ENCODE measurements around the gene HOXD9. TPM values are rescaled to one million over a fixed set of nuclear protein-coding genes. Genes with fewer than 3 reads are reported as not detected.
A peak's percentile ranks its signal among the peaks of the same experiment; 100 is the strongest.

Gene HOXD9
- total RNA-seq, 1 experiment from 2014 or later = 1.8 TPM

DNA sequence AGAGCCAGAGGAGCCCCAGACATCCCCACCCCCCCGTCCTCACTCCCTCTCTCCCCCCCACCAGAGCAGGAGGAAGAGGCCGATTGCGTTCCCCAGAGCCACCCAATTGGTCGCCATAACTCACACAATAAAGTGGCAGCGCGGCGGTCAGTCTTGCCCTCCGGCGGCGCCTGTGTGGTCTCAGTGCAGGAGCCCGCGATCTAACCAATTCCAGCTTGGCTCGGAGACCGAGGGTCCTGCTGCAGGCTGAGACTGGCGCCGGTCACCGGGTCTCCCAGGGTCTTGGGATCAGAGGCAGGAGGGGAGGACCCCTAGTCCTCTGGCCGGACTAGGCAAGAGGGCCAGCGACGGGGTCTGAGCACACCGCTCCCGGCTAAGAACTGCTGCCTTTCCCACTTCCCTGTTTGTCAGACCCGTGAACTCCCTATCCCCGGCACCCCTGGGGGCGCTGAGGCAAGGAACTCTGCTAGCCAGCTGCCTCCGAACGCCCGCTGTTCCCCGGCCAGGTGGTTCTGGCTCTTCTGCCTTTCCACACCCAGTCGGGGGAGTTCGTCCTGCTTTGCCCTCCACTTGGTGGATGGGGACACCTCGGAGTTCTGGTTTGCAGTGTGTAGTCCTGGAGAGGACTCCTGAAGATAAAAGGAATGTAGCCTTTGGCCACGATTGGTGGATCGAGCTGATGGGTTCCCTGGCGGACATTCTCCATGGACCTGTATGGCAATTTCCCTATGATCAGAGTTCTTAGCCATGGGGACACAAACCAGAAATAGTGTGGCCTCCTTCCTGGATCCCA, 24.0 kb upstream of the HOXD9 start:
- H3K4me1 ChIP-seq (replicated peaks) = peaks cover 23% of the 10 kb centered on the region
- peaks cover 41% of the 10 kb centered on the region for H3K27me3 ChIP-seq (replicated peaks)
- H3K27ac ChIP-seq = no peak overlapping the region
- DNase-seq (ENCODE audit: low read depth in 1 of 2, low spot score in 2 of 2) = peak; percentile 46 to 64
- peak overlapping the region; percentile 46 for H3K4me3 ChIP-seq
- H3K9me3 ChIP-seq (replicated peaks) = no peaks in the 10 kb centered on the region; the same call in 1 of the 2 replicates
- H3K36me3 ChIP-seq = no peaks in the 10 kb centered on the region

DNA sequence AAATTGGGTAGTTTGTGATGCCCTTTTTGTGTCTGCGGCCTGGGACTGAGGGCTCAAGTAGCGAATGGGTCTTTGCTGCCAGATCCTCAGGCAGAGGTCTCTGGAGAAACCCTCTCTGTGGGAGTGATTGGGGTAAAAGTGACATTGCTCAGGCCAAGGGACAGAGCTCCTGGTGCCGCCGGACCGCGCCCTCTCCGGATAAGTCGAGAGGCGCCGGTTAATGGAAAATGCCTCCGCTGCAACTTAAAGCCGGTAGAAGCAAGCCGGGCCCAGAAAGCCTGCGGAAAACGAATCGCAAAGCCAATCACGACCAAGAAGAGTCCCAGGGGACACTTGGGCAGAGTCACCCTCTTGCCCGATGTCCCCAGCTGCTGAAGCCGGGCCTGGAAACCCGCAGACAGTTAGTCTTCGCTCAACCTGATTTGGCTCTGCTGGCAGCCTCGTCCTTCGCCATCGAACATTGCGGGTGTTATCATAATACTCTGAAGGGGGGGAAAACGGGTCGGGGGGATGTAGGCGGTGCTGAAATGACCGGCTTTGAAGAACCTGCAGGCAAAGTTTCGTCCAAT, 23.3 kb upstream of the HOXD9 start:
- Histone ChIP-seq H3K27ac (no peak overlapping the region), H3K9me3 (replicated peaks) (no peaks in the 10 kb centered on the region; the same call in 1 of the 2 replicates), H3K36me3 (no peaks in the 10 kb centered on the region), H3K4me1 (replicated peaks) (peaks cover 22% of the 10 kb centered on the region), H3K4me3 (no peak overlapping the region), H3K27me3 (replicated peaks) (peaks cover 36% of the 10 kb centered on the region)
- DNase-seq (ENCODE audit: low read depth in 1 of 2, low spot score in 2 of 2) = no peak

DNA sequence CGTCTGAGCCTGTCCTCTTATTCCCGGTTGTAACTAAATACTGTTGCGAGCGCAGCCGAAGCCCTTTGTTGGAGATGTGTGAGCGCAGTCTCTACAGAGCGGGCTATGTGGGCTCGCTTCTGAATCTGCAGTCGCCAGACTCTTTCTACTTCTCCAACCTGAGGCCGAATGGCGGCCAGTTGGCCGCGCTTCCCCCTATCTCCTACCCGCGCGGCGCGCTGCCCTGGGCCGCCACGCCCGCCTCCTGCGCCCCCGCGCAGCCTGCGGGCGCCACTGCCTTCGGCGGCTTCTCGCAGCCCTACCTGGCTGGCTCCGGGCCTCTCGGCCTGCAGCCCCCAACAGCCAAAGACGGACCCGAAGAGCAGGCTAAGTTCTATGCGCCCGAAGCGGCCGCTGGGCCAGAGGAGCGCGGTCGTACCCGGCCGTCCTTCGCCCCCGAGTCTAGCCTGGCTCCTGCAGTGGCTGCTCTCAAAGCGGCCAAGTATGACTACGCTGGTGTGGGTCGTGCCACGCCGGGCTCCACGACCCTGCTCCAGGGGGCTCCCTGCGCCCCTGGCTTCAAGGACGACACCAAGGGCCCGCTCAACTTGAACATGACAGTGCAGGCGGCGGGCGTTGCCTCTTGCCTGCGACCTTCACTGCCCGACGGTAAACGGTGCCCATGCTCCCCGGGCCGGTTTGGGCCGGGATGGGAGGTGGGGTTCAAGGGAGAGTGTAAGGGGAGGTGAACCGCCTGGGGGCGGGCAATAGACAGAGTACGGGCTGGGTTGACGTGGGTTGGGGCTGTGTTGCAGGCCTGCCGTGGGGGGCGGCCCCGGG, 22.6 kb upstream of the HOXD9 start, which contains the start of gene HOXD12:
HOXD12 (plus strand) TSS at position 68 of the 819 bp plus-strand sequence; CDS start at position 75, 7 bp downstream.
- H3K36me3 ChIP-seq = no peaks in the 10 kb centered on the region
- H3K27me3 ChIP-seq (replicated peaks) = peaks cover 33% of the 10 kb centered on the region

DNA sequence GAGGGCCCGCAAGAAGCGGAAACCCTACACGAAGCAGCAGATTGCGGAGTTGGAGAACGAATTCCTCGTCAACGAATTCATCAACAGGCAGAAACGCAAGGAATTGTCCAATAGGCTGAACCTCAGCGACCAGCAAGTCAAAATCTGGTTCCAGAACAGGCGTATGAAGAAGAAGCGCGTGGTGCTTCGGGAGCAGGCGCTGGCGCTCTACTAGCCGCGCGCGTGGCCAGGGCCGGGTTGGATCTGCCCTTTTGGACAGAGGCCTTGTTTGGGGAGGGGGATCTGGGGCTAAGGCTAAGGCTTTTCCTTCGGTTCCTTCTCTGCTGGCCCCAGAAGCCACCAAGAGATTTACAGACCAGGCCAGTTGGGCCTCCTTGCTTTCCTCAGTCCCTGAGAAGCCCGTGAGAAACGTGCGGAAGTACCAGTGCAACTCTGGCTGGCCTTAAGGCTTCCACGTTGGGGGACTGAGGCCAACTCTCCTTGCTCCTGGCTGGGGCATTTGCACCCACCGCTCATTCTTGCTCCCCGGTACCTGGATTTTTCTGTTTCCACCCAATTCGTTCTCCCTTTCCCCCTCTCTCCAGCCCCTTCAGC, 21.9 kb upstream of the HOXD9 start:
- Histone ChIP-seq H3K27ac (no peak overlapping the region), H3K4me1 (replicated peaks) (peaks cover 22% of the 10 kb centered on the region), H3K27me3 (replicated peaks) (peaks cover 33% of the 10 kb centered on the region), H3K9me3 (replicated peaks) (no peaks in the 10 kb centered on the region; the same call in 1 of the 2 replicates), H3K36me3 (no peaks in the 10 kb centered on the region), H3K4me3 (no peak overlapping the region)
- no peak for DNase-seq (ENCODE audit: low read depth in 1 of 2, low spot score in 2 of 2)

More for the DNA sequence above, 22.6 kb upstream of the HOXD9 start, which contains the start of gene HOXD12:
- H3K4me1 ChIP-seq (replicated peaks) = peaks cover 22% of the 10 kb centered on the region
- H3K4me3 ChIP-seq = no peak within 1 kb of the TSS; the same call in 1 of the 2 replicates
- DNase-seq (ENCODE audit: low read depth in 1 of 2, low spot score in 2 of 2) = no peak
- no peaks in the 10 kb centered on the region; the same call in 1 of the 2 replicates for H3K9me3 ChIP-seq (replicated peaks)
- no peak within 1 kb of the TSS for H3K27ac ChIP-seq

DNA sequence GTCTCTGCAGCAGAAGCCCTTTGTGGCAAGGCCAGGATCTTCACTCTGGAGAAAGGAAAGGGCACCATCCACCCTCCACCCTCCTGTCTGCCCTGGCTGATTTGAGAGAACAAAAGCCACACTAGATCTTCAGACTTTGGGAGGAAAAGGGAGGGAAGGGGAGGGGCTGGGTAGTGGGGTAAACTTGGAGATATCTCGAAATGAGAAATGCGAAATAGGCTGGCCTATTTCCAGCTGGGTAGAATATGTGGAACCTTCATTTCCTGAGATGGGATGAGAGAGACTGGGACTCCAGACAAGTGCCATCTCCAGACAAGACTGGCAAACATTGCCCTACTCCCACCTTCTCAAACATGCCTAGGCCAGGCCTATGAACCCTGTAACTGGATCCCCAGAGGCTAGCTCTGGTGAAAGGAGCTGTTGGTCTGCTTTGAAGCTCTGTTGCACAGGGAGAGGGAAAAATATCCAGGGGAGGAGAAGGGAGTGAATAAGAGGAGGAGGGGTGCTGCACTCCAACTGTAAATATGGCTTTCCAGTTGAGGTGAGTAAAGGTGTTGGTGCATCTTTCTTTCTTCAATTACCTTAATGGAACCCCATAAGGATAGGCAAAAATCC, 21.2 kb upstream of the HOXD9 start:
- H3K27me3 ChIP-seq (replicated peaks) = peaks cover 33% of the 10 kb centered on the region
- DNase-seq (ENCODE audit: low read depth in 1 of 2, low spot score in 2 of 2) = no peak
- H3K9me3 ChIP-seq (replicated peaks) = no peaks in the 10 kb centered on the region; the same call in 1 of the 2 replicates
- no peak overlapping the region for H3K27ac ChIP-seq
- H3K4me1 ChIP-seq (replicated peaks) = peaks cover 22% of the 10 kb centered on the region
- H3K36me3 ChIP-seq = no peaks in the 10 kb centered on the region
- no peak overlapping the region for H3K4me3 ChIP-seq

DNA sequence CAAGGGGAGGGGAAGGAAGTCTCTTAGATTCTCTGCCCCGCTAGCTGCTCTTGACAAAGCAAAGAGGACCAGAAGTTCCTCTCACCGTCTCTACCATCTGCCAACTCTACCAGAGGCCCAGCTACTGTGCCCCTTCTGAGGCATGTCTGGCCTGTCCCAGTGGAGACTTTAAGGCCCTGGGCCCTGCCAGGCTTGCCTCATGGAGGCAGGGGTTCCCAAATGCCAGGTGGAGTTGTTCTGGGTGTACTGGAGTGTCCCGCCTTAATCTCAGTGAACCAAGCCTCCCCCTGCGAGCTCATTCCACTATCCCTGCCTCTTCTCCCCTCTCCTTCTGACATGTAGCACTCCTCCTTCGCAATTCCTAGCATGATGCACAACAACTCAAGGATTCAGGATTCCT, 20.7 kb upstream of the HOXD9 start:
- peaks cover 33% of the 10 kb centered on the region for H3K27me3 ChIP-seq (replicated peaks)
- H3K27ac ChIP-seq = no peak overlapping the region
- H3K9me3 ChIP-seq (replicated peaks) = no peaks in the 10 kb centered on the region; the same call in 1 of the 2 replicates
- H3K4me1 ChIP-seq (replicated peaks) = peaks cover 20% of the 10 kb centered on the region
- no peak overlapping the region for H3K4me3 ChIP-seq
- H3K36me3 ChIP-seq = no peaks in the 10 kb centered on the region
- no peak for DNase-seq (ENCODE audit: low read depth in 1 of 2, low spot score in 2 of 2)

DNA sequence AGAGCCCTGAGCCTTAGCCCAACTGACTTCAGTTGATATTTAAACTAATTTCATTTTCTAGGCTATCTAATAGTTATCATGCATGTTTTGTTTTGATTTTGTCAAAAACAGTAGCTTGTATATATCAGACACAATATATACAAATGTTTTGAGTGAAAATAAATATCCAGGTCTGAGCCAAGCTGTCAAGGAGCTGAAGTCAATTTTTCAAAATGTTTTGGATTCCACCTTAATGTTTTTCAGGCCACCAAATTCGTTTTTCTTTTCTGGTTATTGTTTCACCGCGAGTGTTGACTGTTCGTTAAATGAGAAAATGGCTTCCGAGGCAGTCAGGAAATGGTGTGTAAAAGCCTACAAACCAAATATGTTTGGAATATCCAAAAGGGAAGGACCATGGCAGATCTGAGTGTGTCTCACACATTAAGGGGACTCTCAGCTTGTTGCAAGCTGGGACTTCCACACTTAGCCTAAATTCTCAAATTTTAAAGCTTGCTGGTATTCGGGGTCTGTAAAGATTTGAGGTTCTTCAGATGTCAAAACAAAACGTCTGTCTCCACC, 20.1 kb upstream of the HOXD9 start:
- Histone ChIP-seq H3K9me3 (replicated peaks) (peaks cover 4% of the 10 kb centered on the region; the same call in 1 of the 2 replicates), H3K4me1 (replicated peaks) (peaks cover 20% of the 10 kb centered on the region), H3K27ac (no peak overlapping the region), H3K36me3 (no peaks in the 10 kb centered on the region), H3K4me3 (no peak overlapping the region), H3K27me3 (replicated peaks) (peaks cover 38% of the 10 kb centered on the region)
- no peak for DNase-seq (ENCODE audit: low read depth in 1 of 2, low spot score in 2 of 2)

DNA sequence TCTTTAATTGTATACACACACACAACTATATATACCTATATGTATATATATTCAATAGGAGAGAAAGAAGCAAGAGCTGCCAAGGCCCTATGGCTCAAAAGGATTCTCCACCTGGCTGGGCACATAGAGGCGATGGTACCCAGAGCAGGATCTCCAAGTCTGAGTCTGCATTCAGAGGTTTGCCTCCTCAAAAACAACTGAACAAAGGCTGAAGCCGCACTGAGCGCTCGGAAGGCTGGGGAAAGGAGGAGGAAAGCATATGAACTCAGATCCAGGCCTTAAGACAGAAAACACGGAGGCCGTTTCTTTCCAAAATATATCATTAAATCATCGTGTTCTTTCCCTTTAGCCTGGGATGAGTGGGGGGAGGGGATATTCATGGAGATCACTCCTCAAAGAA, 19.3 kb upstream of the HOXD9 start:
- Histone ChIP-seq H3K4me1 (replicated peaks) (peaks cover 16% of the 10 kb centered on the region), H3K4me3 (no peak overlapping the region), H3K36me3 (no peaks in the 10 kb centered on the region), H3K27me3 (replicated peaks) (peaks cover 41% of the 10 kb centered on the region), H3K9me3 (replicated peaks) (peaks cover 4% of the 10 kb centered on the region; the same call in 1 of the 2 replicates), H3K27ac (no peak overlapping the region)
- no peak for DNase-seq (ENCODE audit: low read depth in 1 of 2, low spot score in 2 of 2)

DNA sequence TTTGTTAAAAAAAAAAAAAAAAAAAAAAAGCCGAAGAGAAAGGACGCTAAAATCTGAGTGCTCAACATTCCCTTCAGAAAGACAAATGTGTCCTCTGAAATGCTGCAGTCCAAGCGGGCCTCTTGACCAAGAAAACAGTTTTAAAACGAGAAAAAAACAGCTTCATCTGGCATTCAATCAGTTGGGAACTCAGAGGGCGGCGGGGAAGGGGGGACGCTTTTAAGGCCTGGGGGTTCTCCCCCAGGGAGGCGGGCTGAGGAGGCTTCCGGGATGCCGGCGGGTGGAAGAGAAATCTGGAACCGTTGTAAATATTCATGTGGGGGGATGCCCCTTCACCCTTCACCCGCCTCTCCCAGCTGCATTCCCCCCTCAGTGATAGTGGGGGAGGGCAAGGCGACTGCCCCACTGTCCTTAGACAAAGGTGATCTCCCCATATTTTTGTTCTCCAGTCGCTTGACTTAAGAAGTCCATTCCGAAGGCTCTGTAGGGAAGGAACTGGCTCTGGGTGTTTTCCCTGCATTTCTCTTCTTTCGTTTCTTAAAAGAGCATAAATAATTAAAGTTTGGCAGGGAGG, 18.7 kb upstream of the HOXD9 start:
- H3K4me3 ChIP-seq = no peak overlapping the region
- H3K27ac ChIP-seq = no peak overlapping the region
- peaks cover 37% of the 10 kb centered on the region for H3K27me3 ChIP-seq (replicated peaks)
- DNase-seq (ENCODE audit: low read depth in 1 of 2, low spot score in 2 of 2) = no peak
- H3K9me3 ChIP-seq (replicated peaks) = peaks cover 4% of the 10 kb centered on the region; the same call in 1 of the 2 replicates
- H3K4me1 ChIP-seq (replicated peaks) = peaks cover 9% of the 10 kb centered on the region
- no peaks in the 10 kb centered on the region for H3K36me3 ChIP-seq

DNA sequence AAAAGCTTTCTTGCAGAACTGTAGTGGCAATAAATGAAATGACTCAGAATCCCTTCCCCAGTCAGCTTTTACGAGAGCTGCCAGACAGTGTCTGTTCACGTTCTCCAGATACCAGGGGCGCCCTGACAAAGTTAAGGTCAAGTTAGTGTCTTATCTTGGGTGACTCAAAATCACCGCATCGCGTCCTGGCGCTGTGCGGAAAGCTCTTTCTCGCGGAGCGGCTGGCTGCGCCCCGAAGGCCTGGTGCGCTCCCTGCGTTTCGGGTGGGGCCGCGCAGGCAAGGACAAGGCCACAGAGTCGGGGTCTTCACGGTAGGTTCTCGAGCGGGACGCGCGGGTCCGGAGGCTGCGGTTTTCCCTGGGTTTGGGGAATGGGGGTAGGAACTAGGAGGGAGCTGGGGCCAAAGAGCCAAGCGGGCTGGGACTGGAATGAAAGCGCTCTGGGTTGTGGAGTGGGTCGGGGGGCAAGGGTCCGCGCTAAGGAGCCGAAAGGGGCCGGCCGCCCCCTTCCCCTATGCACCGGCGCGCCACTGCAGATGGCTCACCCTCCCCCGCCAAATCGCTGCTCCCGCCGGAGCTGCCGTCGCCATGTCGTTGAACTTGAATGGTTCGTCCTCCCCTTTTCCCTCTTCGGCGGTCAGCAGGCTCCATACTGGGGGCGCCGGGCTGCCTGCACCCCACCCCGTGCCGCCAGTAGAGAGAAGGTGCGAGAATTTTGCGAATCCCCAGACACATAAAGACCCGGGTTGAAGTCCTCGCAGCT, 18.0 kb upstream of the HOXD9 start:
- H3K4me3 ChIP-seq = no peak overlapping the region
- no peak overlapping the region for H3K27ac ChIP-seq
- no peak for DNase-seq (ENCODE audit: low read depth in 1 of 2, low spot score in 2 of 2)
- H3K4me1 ChIP-seq (replicated peaks) = peaks cover 9% of the 10 kb centered on the region
- peaks cover 39% of the 10 kb centered on the region for H3K27me3 ChIP-seq (replicated peaks)
- no peaks in the 10 kb centered on the region for H3K36me3 ChIP-seq
- peaks cover 4% of the 10 kb centered on the region; the same call in 1 of the 2 replicates for H3K9me3 ChIP-seq (replicated peaks)

DNA sequence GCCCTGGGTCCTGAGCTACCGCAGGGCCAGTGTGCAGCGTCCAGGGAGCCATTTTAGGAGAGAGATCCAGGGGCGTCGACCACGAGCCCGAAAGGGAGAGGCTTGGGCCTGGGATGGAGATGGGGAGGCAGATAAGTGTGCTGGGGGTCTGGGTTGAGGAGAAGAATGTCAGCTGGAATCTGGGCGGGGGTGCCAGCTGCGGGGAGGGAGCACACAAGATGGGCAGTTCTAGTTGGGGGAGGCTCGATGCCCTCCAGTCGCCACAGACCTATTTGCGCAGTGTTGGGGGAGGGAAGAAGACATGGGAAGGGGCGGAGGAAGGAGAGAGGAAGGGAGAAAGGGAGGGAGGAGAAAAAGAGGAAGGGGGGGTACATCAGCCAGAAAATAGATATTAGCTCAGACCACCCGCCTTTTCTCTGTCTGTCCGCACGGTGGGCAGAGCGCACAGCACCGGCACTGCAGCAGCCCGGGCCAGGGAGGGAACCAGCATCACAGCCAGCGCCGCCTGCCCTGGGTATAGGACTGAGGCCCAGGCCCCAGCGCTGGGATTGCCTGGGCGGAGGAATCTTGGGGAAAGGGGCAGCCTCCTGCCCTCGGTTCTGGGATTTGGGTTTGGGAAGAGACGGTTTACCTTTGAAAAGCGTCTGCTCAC, 17.3 kb upstream of the HOXD9 start:
- H3K27me3 ChIP-seq (replicated peaks) = peaks cover 44% of the 10 kb centered on the region

More for the DNA sequence above, 17.3 kb upstream of the HOXD9 start:
- no peaks in the 10 kb centered on the region for H3K36me3 ChIP-seq
- no peak overlapping the region for H3K27ac ChIP-seq
- peaks cover 9% of the 10 kb centered on the region for H3K4me1 ChIP-seq (replicated peaks)
- peaks cover 4% of the 10 kb centered on the region; the same call in 1 of the 2 replicates for H3K9me3 ChIP-seq (replicated peaks)
- H3K4me3 ChIP-seq = no peak overlapping the region
- no peak for DNase-seq (ENCODE audit: low read depth in 1 of 2, low spot score in 2 of 2)
